GM12801 (cell line): ENCODE results near the gene DHX58.

Experiments
- TF ChIP-seq, protein P1 (sequence below): IDR thresholded peaks from one replicate; pipeline ENCODE4 v1.5.1; 2011; ENCODE audit warnings: control low read depth; ENCODE audit not compliant: insufficient read length; ENCODE audit errors: extremely low read depth

The DHX58 gene

DNA sequence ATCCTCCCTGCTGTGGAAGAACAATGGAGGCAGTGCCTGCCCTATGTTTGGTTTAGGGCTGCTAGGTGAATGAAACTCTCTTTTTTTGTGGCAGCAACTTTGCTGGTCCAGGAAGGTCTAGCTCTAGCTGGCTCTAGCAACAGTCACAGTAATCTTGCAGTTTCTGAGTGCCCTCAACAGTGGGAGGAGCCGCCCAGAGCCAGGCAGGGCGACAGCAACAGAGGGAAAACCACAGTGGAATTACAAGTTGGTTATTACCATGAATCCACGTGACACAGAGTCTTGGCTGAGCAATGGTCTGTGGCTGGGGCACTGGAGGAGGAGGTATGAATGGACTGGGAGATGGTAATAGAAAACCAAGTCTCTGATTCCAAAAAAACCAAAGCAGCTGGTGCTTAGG is 20.4 kb upstream of the DHX58 start:
- TF ChIP-seq, protein P1, sequence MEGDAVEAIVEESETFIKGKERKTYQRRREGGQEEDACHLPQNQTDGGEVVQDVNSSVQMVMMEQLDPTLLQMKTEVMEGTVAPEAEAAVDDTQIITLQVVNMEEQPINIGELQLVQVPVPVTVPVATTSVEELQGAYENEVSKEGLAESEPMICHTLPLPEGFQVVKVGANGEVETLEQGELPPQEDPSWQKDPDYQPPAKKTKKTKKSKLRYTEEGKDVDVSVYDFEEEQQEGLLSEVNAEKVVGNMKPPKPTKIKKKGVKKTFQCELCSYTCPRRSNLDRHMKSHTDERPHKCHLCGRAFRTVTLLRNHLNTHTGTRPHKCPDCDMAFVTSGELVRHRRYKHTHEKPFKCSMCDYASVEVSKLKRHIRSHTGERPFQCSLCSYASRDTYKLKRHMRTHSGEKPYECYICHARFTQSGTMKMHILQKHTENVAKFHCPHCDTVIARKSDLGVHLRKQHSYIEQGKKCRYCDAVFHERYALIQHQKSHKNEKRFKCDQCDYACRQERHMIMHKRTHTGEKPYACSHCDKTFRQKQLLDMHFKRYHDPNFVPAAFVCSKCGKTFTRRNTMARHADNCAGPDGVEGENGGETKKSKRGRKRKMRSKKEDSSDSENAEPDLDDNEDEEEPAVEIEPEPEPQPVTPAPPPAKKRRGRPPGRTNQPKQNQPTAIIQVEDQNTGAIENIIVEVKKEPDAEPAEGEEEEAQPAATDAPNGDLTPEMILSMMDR = no peak

DNA sequence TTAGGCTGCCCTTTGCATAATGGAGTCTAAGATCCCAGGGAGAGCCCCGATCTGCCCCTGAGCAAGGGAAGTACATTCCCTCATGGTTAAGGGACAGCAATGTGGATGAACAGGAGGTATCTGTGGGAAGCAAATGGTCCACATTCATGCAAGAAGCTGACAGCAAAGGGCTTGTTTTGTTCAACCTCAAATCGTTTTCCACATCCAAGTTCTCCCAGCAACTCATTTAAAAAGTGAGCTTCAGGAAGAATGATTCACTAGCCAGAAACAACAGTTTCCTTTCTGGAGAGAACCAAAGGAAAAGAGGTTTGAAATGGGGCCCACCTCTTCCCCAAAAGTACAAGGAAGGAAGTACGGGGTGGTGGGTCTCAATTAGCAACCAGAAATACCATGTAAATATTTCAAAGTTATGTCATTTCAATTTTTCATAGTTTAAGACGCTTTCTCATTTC is 19.5 kb upstream of the DHX58 start:
- TF ChIP-seq, protein P1 = no peak

DNA sequence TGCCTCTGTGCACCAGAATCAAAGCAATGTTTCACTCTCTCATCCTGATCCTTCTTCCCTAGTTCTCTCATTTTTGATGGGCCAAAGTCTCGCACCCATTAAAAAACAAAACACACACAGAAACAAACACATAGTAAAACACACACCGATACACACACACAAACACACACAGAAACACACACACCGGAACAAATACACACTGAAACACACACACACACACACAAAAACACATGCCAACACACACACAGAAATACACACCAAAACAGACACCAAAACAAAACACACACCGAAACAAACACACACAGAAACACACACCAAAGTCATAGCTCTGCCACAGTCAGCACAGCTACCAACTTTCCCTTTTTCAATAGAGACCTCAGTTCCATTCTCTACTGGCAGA is 18.7 kb upstream of the DHX58 start:
- TF ChIP-seq, protein P1 = no peak

DNA sequence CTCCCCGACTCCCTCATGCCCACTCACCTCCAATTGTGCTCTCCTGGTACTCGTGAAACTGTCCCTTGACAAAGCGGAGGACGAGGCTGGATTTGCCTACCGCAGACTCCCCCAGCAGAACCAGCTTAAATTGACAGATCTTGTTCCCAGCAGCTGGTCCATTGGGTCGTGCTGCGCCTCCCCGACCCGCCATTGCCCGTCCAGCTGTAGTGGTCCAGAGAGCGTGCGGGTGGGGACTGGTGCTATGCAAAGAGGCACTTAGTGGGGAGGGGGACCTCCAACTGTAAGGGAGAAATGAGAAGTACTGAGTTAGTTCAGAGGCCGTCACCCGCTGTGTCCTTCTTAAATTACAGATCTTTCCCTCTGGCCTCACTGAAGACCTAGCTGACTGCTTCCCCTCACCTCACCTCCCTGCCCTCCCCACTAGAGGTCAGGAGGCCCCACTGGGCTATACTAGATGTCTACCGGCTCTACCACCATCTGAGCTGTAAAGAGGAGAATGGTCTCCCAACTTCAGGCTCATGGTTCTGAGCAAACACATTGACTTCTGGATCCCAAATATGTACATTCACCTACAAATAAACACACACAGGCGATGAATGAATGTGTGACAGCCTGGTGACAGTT is 17.9 kb upstream of the DHX58 start:
- TF ChIP-seq, protein P1 = no peak

DNA sequence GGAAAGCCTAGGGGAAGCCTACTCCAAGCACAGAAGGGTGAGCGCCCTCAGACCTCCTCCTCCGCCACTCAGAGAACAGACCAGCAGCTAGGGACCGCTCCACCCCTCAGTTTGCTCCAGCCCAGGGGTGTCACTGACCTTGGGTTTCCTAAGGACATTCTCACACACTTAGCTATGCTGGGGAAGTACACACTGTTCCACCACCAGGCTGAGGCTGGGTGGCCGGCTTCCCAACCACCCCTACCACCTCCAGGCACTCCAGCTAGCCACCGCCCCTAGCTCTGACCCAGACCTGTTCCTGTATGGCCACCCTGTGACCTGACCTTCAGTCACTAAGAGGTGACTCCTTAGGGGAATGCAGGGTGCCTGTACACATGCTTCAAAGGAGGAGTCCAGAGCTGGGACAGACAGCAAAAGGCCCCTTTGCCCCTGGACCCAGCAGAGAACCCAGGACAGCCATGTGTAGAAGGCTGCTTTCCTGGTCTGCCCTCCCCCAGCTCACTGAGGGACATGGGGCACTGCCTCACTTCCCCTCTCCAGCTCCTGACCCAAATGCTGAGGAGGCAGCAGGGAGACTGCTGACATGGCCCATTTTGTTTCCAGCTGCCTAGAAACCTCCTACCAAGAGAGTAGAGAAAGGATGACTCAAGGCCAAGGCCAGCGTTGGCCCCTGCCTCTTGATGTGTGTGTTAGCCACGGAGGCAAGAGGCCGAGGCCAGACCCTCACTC is 16.8 kb upstream of the DHX58 start:
- TF ChIP-seq, protein P1 = no peak

DNA sequence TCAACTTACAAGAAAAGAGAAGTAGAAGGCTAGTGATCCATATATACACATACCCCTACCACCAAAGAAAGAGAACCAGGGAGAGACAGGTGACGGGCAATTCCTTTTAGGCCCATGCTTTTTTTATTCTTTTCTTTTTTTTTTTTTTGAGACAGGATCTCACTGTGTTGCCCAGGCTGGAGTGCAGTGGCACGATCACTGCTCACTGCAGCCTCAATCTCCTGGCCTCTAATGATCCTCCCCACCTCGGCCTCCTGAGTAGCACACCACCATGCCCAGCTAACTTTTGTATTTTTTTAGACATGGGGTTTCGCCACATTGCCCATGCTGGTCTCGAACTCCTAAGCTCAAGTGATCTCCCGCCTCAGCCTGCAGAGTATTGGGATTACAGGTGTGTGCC is 14.9 kb upstream of the DHX58 start:
- TF ChIP-seq, protein P1 = no peak

DNA sequence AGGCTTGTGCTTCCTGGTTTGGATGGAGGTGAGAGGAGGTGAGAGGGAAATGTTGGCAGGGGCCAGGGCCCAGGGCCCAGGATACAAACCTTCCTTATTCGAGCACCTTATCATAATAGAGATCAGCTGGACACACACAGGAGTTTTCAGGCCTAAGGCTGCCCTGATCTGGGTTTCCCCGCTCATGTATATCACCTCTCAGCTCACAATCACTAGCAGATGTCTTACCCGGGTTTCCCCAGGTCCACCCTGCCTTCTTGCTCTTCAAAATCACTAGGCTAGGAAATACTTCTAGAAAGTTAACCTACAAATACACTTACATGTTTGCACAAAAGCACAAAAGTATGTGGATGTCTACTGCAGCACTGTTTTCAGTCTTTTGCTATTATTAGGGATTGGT is 14.3 kb upstream of the DHX58 start:
- TF ChIP-seq, protein P1 = no peak
